Right cardiac atrium (tissue), 5 donors: Measurements from ENCODE around the gene CHMP4A. TPM values are rescaled to one million over a fixed set of nuclear protein-coding genes. Genes with fewer than 3 reads are reported as not detected.

Experiments used
- ATAC-seq, 2 donors: fragments of 200-7000 bp; cut with Tn5 transposase; one replicate each; pipeline versions ENCODE4 v1.8.0 to v1.9.1; 2020; ENCODE audit warnings: moderate library complexity in 2 of 2, mild to moderate bottlenecking in 1 of 2
- DNase-seq, 3 donors: peaks; one replicate each; pipeline ENCODE4 v3.0.0-alpha.2; 2020
- H3K27ac ChIP-seq: one replicate; pipeline ENCODE4 v1.5.1; 2013; ENCODE audit warnings: mild to moderate bottlenecking, low read length, control low read depth, moderate library complexity
- H3K27me3 ChIP-seq: one replicate; pipeline ENCODE4 v1.6.1; 2013; ENCODE audit not compliant: control insufficient read depth, insufficient read depth
- H3K4me1 ChIP-seq: one replicate; pipeline ENCODE4 v1.6.1; 2013; ENCODE audit warnings: low read length; ENCODE audit not compliant: control insufficient read depth, insufficient read depth
- H3K4me3 ChIP-seq: one replicate; pipeline ENCODE4 v1.5.1; 2013; ENCODE audit warnings: low read length, control low read depth
- H3K9me3 ChIP-seq: one replicate; pipeline ENCODE4 v1.6.1; 2013; ENCODE audit warnings: low read length; ENCODE audit not compliant: control insufficient read depth
- WGBS: extraction: QIAGEN DNeasy Blood & Tissue Kit; methylation state at CpG from one replicate; pipeline ENCODE4 v1.1.7; 2013; 5-methylcytosine and 5-hydroxymethylcytosine counted together
- intact Hi-C, 4 donors: fragments of 100-400 bp; cut with DNase I; formaldehyde crosslinking; loops; one replicate each; pipeline versions ENCODE4 v1.11.0 to v1.14.0; 2022 to 2023
- polyA plus RNA-seq: library from polyadenylated mRNA; stranded (reverse); fragments of 200-250 nt; gene quantifications from one replicate; pipeline ENCODE4 v1.2.3, GENCODE V29; 2013
- total RNA-seq, 4 donors: library from RNA; stranded (reverse); fragmentation: NEBNext Ultra II Directional; extraction: Animal tissue kit (Norgen Biotek cat#: 25700); gene quantifications; one replicate each; pipeline ENCODE4 v1.2.1, GENCODE V29; 2021
- donor health status: healthy with polysubstance abuse.
- donor health status: DM: no; HTN: yes; CAD: no.
- donor health status: DM: no; HTN: no; CAD: no.
- donor health status: DM: no; HTN: yes; CAD: no; lungs with severe emphysema.
- donor health status: DM: yes; HTN: yes; CAD: no.

Gene CHMP4A
- total and polyA plus RNA-seq, 5 donors, result 35.2 to 56.3 (median 42.2) TPM

- Histone ChIP-seq H3K9me3 (no peaks in the 10 kb centered on the region), H3K4me1 (no peaks in the 10 kb centered on the region), H3K4me3 (no peak overlapping the region), H3K27ac (no peak overlapping the region), H3K27me3 (no peaks in the 10 kb centered on the region)
- ATAC-seq, result no peak
- WGBS, result 89% methylated on average over 12 of the region's 12 CpGs
- DNase-seq, result no peak
- intact Hi-C loops, result no loop called here
These were observed 42.8 kb upstream of the CHMP4A start for GRCh38 chr14:24255931-24256711.

GRCh38 chr14:24255438-24255837 is 42.1 kb upstream of the CHMP4A start:
- Histone ChIP-seq H3K27ac (no peak overlapping the region), H3K9me3 (no peaks in the 10 kb centered on the region), H3K4me3 (no peak overlapping the region), H3K4me1 (no peaks in the 10 kb centered on the region), H3K27me3 (no peaks in the 10 kb centered on the region)
- no peak for DNase-seq
- intact Hi-C loops, result no loop called here
- ATAC-seq, result no peak
- WGBS, result 86% methylated on average over 8 of the region's 8 CpGs

GRCh38 chr14:24254630-24255392 is 41.5 kb upstream of the CHMP4A start:
- Histone ChIP-seq H3K4me1 (no peaks in the 10 kb centered on the region), H3K27me3 (no peaks in the 10 kb centered on the region), H3K4me3 (no peak overlapping the region), H3K9me3 (no peaks in the 10 kb centered on the region), H3K27ac (no peak overlapping the region)
- WGBS, result 93% methylated on average over 19 of the region's 19 CpGs
- DNase-seq, result no peak
- no peak for ATAC-seq
- intact Hi-C loops, result no loop called here

GRCh38 chr14:24253936-24254335 is 40.6 kb upstream of the CHMP4A start:
- Histone ChIP-seq H3K4me1 (no peaks in the 10 kb centered on the region), H3K4me3 (no peak overlapping the region), H3K27ac (no peak overlapping the region), H3K9me3 (no peaks in the 10 kb centered on the region), H3K27me3 (no peaks in the 10 kb centered on the region)
- intact Hi-C loops, result no loop called here
- 87% methylated on average over 7 of the region's 7 CpGs for WGBS
- ATAC-seq (no peak), DNase-seq (no peak)

DNA sequence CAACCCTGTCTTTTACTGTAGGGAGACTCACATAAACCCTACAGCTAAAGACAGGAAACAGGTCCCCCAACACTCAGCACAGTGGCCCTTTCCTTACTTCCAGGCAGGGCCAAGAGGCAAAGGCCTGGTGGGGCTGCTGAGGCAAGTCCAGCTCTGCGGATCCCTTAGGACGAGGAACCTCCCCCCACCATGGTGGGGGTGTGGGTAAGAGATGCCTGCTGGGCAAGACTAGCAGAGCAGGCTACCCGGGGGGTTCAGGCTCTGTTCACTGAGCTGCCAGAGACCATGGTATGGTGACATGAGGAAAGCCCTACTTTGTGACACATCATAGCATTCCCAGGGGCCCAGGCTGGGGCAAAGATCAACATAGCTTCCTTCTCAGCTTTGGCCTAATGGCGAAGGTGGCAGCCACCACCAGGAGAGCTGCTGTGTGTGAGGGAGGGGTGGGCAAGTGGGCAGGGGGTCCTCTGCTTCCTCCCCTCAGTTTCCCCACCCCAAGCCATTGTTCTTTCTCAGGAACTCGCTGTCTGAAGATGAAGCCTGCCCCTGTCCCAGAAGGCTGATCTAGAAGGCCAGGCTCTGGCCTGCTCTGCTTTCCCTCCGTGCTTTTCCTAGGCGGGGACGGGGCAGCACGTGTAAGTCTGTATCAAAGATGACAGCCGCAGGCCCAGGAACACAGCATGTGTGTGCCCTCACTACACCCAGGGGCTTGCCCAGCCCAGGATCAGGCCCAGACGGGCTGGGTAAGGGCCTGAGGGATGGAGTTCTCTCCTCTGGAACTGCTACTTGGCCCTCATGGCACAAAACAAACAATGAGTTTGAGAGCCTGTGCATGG is 39.2 kb upstream of the CHMP4A start:
- 78% methylated on average over 11 of the region's 11 CpGs for WGBS

DNA sequence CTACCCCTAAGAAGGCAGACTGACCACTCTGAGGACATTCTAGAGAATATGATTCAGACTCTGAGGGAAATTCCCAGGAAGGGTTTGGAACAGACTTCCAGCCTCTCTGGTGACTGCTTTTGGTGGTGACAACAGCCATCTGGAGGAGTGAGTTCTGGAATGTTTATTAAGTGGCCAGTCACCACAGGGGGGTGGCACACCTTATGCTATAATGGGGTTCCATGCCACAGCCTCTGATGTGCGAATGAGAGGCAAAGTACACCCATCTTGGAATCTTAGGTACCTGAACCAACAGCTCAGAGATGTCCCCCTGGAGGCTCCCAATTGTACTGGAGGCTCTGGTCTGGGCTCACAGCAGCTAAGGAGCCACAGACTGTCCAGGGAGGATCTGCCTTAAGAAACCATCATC is 38.6 kb upstream of the CHMP4A start:
- no peak overlapping the region for H3K4me3 ChIP-seq
- no peaks in the 10 kb centered on the region for H3K9me3 ChIP-seq
- H3K4me1 ChIP-seq, result no peaks in the 10 kb centered on the region
- ATAC-seq (no peak), DNase-seq (no peak)
- no peaks in the 10 kb centered on the region for H3K27me3 ChIP-seq
- H3K27ac ChIP-seq, result no peak overlapping the region
- 77% methylated on average over 1 of the region's 1 CpG for WGBS
- intact Hi-C loops, result no loop called here

More for the DNA sequence above, 39.2 kb upstream of the CHMP4A start:
- intact Hi-C loops, result no loop called here
- Histone ChIP-seq H3K27ac (no peak overlapping the region), H3K9me3 (no peaks in the 10 kb centered on the region), H3K4me3 (no peak overlapping the region), H3K4me1 (no peaks in the 10 kb centered on the region), H3K27me3 (no peaks in the 10 kb centered on the region)
- DNase-seq (no peak), ATAC-seq (no peak)

DNA sequence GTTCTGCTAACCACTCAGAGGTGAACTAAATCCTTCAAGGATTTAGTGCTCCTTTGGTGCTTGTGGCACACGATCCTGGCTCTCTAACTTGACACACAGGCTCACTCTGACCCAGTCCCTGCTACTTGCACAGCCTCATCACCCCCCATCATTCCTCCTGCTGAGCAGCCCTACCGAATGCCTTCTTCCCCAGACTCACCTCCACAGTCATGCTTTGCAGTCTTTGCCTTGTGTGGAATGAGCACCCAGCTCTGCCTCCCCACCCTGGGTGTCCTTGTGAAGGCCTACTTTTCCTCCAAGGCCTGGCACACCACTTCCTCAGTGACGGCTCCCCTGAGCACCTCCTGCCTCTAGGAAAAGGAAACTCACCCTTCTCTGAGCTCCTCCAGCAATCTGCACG is 37.1 kb upstream of the CHMP4A start:
- intact Hi-C loops, result no loop called here
- no peaks in the 10 kb centered on the region for H3K27me3 ChIP-seq
- no peaks in the 10 kb centered on the region for H3K4me1 ChIP-seq
- DNase-seq, result no peak
- no peak for ATAC-seq
- no peaks in the 10 kb centered on the region for H3K9me3 ChIP-seq
- H3K27ac ChIP-seq, result no peak overlapping the region
- whole genome bisulfite sequencing, result 56% methylated on average over 4 of the region's 4 CpGs
- H3K4me3 ChIP-seq, result no peak overlapping the region

GRCh38 chr14:24249230-24250021 is 36.1 kb upstream of the CHMP4A start:
- no peaks in the 10 kb centered on the region for H3K27me3 ChIP-seq
- intact Hi-C loops, result loop anchor here in 2 of 4 donors (5.0 to 10.0 kb wide), 2 partner anchors 45 to 48 kb away; partner anchors contain the start of genes DHRS1 (in 2 of the 2) and NOP9 (in 2 of the 2)
- WGBS, result 79% methylated on average over 13 of the region's 13 CpGs
- no peak overlapping the region for H3K4me3 ChIP-seq
- ATAC-seq (peak in 1 of 2 donors; percentile 22), DNase-seq (no peak)
- H3K27ac ChIP-seq, result no peak overlapping the region
- no peaks in the 10 kb centered on the region for H3K9me3 ChIP-seq
- no peaks in the 10 kb centered on the region for H3K4me1 ChIP-seq

GRCh38 chr14:24247422-24247821 is 34.1 kb upstream of the CHMP4A start:
- no peak for ATAC-seq
- H3K9me3 ChIP-seq, result no peaks in the 10 kb centered on the region
- no peak overlapping the region for H3K4me3 ChIP-seq
- intact Hi-C loops, result loop anchor here in 2 of 4 donors (5.0 to 10.0 kb wide), 2 partner anchors 47 to 50 kb away; partner anchors contain the start of genes DHRS1 (in 2 of the 2) and NOP9 (in 2 of the 2)
- H3K27me3 ChIP-seq, result no peaks in the 10 kb centered on the region
- H3K4me1 ChIP-seq, result peaks cover 3% of the 10 kb centered on the region
- DNase-seq, result no peak
- 67% methylated on average over 7 of the region's 7 CpGs for WGBS
- no peak overlapping the region for H3K27ac ChIP-seq

- intact Hi-C loops, result loop anchor here in 2 of 4 donors (5.0 to 10.0 kb wide), 2 partner anchors 48 to 51 kb away; partner anchors contain the start of genes DHRS1 (in 2 of the 2) and NOP9 (in 2 of the 2)
- Histone ChIP-seq H3K27ac (no peak overlapping the region), H3K4me3 (no peak overlapping the region), H3K27me3 (no peaks in the 10 kb centered on the region), H3K9me3 (no peaks in the 10 kb centered on the region), H3K4me1 (peaks cover 3% of the 10 kb centered on the region)
- no peak for ATAC-seq
- DNase-seq, result no peak
- WGBS, result 88% methylated on average over 3 of the region's 3 CpGs
These were observed 33.5 kb upstream of the CHMP4A start for GRCh38 chr14:24246765-24247212.
